OCI-LY1 (cell line): ENCODE measurements around the gene TKTL1.

Experiments
- H2AFZ ChIP-seq: fragments of 200-600 bp; sonication (generic), shearing (Covaris generic); 2 replicates; pipeline ENCODE4 v1.6.0; 2014; ENCODE audit warnings: antibody characterized with exemption, mild to moderate bottlenecking, low read length
- H3F3A ChIP-seq: fragments of 200-600 bp; sonication (generic), shearing (Covaris generic); 2 replicates; pipeline ENCODE4 v1.6.0; 2014; ENCODE audit warnings: mild to moderate bottlenecking, antibody characterized with exemption, low read length, moderate library complexity; ENCODE audit not compliant: insufficient read depth
- H3K27ac ChIP-seq: fragments of 200-600 bp; sonication (generic); 2 replicates; pipeline ENCODE4 v1.5.1; 2014; ENCODE audit warnings: low read length, mixed run types, mild to moderate bottlenecking, low read depth; ENCODE audit not compliant: poor library complexity, severe bottlenecking
- H3K27me3 ChIP-seq: fragments of 200-600 bp; sonication (generic); 2 replicates; pipeline ENCODE4 v1.6.0; 2014; ENCODE audit warnings: antibody characterized with exemption, mild to moderate bottlenecking, low read length, moderate library complexity; ENCODE audit not compliant: insufficient read depth
- H3K36me3 ChIP-seq: fragments of 200-600 bp; sonication (generic); 2 replicates; pipeline ENCODE4 v1.6.1; 2014; ENCODE audit warnings: mild to moderate bottlenecking, antibody characterized with exemption, low read length, moderate library complexity, mixed read lengths; ENCODE audit not compliant: insufficient read depth
- H3K4me1 ChIP-seq: fragments of 200-600 bp; sonication (generic); 2 replicates; pipeline ENCODE4 v1.5.1; 2014; ENCODE audit warnings: mild to moderate bottlenecking, low read length, moderate library complexity; ENCODE audit not compliant: insufficient read depth, severe bottlenecking
- H3K4me2 ChIP-seq: fragments of 200-600 bp; sonication (generic), shearing (Covaris generic); 2 replicates; pipeline ENCODE4 v1.6.1; 2014; ENCODE audit warnings: low read length
- H3K4me3 ChIP-seq: fragments of 200-600 bp; sonication (generic); 2 replicates; pipeline ENCODE4 v1.5.1; 2014; ENCODE audit warnings: low read length, low read depth, mild to moderate bottlenecking, mixed read lengths; ENCODE audit not compliant: poor library complexity, severe bottlenecking
- H3K79me2 ChIP-seq: fragments of 200-600 bp; shearing (Covaris generic); 2 replicates; pipeline ENCODE4 v1.6.1; 2016; ENCODE audit warnings: mixed run types, low read length, mixed read lengths; ENCODE audit not compliant: insufficient read depth
- H3K9ac ChIP-seq: fragments of 200-600 bp; sonication (generic), shearing (Covaris generic); 2 replicates; pipeline ENCODE4 v1.6.1; 2014; ENCODE audit warnings: mild to moderate bottlenecking, low read length, mixed read lengths
- H3K9me2 ChIP-seq: fragments of 200-600 bp; sonication (generic), shearing (Covaris generic); 2 replicates; pipeline ENCODE4 v1.6.1; 2014; ENCODE audit warnings: low read depth, mild to moderate bottlenecking, low read length, mixed read lengths
- H3K9me3 ChIP-seq: fragments of 200-600 bp; shearing (Covaris generic); 2 replicates; pipeline ENCODE4 v1.6.1; 2014; ENCODE audit warnings: low read length, mixed read lengths
- H4K20me1 ChIP-seq: fragments of 200-600 bp; sonication (generic), shearing (Covaris generic); 2 replicates; pipeline ENCODE4 v1.6.0; 2016; ENCODE audit warnings: mild to moderate bottlenecking, low read length; ENCODE audit not compliant: insufficient read depth
- EZH2 ChIP-seq: fragments of 200-600 bp; sonication (generic), shearing (Covaris generic); IDR thresholded peaks from 2 replicates; pipeline ENCODE4 v1.8.0; 2017; ENCODE audit warnings: borderline replicate concordance, mixed run types, mild to moderate bottlenecking, antibody characterized with exemption, low read length, moderate library complexity, mixed read lengths
- TF ChIP-seq, protein P1 (sequence below): fragments of 200-600 bp; sonication (generic), shearing (Covaris generic); IDR thresholded peaks from 2 replicates; pipeline ENCODE4 v1.5.1; 2017; ENCODE audit warnings: mild to moderate bottlenecking, antibody characterized with exemption, low read length, moderate library complexity, mixed read lengths

Gene TKTL1

DNA sequence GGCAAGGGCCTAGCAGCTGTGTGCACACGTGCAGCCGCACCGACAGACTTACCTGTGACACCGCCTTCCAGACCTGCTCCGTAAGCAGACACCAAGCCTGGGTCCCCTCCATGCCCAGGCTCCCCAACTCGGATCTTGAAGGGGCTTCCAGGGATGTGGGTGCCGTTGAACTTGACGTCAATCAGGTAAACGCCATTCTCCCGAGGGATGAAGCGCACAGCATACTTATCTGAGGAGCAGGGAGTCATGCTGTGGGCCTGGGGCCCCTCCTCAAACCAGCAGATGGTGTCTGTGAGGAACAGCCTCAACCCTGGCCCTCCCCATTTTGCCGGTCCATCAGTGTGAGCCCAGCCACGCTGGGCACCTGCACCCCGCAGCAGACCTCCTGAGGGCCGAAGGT, 54.4 kb downstream of the TKTL1 start:
- Histone ChIP-seq H3K36me3 (peaks cover 53% of the 10 kb centered on the region), H3K27ac (no peak overlapping the region), H3F3A (no peaks in the 10 kb centered on the region), H3K4me3 (no peak overlapping the region), H3K4me1 (peaks cover 7% of the 10 kb centered on the region), H3K9me2 (no peaks in the 10 kb centered on the region), H3K9me3 (no peaks in the 10 kb centered on the region), H3K9ac (no peak overlapping the region), H4K20me1 (no peaks in the 10 kb centered on the region), H3K4me2 (no peak overlapping the region), H3K27me3 (no peaks in the 10 kb centered on the region), H2AFZ (no peak overlapping the region), H3K79me2 (no peaks in the 10 kb centered on the region)
- TF ChIP-seq EZH2 = no peak
- TF ChIP-seq, protein P1, sequence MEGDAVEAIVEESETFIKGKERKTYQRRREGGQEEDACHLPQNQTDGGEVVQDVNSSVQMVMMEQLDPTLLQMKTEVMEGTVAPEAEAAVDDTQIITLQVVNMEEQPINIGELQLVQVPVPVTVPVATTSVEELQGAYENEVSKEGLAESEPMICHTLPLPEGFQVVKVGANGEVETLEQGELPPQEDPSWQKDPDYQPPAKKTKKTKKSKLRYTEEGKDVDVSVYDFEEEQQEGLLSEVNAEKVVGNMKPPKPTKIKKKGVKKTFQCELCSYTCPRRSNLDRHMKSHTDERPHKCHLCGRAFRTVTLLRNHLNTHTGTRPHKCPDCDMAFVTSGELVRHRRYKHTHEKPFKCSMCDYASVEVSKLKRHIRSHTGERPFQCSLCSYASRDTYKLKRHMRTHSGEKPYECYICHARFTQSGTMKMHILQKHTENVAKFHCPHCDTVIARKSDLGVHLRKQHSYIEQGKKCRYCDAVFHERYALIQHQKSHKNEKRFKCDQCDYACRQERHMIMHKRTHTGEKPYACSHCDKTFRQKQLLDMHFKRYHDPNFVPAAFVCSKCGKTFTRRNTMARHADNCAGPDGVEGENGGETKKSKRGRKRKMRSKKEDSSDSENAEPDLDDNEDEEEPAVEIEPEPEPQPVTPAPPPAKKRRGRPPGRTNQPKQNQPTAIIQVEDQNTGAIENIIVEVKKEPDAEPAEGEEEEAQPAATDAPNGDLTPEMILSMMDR = no peak

DNA sequence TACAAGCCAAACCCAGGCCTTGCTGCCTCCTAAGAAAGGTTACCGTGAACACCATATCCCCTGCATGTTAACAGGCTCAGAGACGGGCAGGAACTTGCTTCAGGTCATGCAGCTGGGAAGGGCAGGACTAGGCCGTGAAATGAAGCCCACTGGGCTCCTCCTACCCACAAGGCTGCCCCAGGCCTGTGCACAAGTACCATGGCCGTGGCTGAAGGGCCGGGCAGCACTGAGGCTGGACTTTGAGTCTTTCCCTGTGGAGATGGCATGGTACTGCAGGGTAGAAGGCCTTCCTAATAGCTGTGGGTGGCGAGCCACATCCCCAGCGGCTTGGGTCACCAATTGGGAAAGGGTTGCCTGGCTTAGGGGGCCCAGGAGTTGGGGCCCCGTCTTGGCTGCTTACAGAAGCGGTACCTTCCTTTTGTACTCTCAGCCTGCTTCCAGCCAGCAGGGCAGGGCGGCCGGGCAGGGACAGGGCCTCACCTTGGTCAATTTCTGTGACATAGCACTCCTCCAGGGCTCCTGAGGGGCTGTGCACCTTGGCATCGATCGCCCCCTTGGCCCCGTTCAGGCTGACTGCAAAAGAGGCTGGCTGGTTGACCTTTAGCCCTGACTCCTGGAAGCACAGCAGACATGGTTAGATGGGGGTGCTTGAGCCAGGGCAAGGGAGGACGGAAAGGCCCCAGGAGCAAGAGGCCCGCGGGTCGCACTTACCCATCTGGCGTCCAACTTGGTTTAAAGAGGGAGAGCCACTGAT, 55.0 kb downstream of the TKTL1 start:
- no peaks in the 10 kb centered on the region for H3K9me2 ChIP-seq
- no peak overlapping the region for H3K27ac ChIP-seq
- no peak overlapping the region for H3K4me3 ChIP-seq
- no peaks in the 10 kb centered on the region for H4K20me1 ChIP-seq
- H3K36me3 ChIP-seq = peaks cover 53% of the 10 kb centered on the region
- no peak overlapping the region for H2AFZ ChIP-seq
- H3K27me3 ChIP-seq = no peaks in the 10 kb centered on the region
- H3K9me3 ChIP-seq = no peaks in the 10 kb centered on the region
- H3K79me2 ChIP-seq = no peaks in the 10 kb centered on the region
- H3K9ac ChIP-seq = no peak overlapping the region
- TF ChIP-seq, protein P1 = no peak
- TF ChIP-seq EZH2 = no peak
- no peaks in the 10 kb centered on the region for H3F3A ChIP-seq
- peaks cover 7% of the 10 kb centered on the region for H3K4me1 ChIP-seq
- H3K4me2 ChIP-seq = no peak overlapping the region

DNA sequence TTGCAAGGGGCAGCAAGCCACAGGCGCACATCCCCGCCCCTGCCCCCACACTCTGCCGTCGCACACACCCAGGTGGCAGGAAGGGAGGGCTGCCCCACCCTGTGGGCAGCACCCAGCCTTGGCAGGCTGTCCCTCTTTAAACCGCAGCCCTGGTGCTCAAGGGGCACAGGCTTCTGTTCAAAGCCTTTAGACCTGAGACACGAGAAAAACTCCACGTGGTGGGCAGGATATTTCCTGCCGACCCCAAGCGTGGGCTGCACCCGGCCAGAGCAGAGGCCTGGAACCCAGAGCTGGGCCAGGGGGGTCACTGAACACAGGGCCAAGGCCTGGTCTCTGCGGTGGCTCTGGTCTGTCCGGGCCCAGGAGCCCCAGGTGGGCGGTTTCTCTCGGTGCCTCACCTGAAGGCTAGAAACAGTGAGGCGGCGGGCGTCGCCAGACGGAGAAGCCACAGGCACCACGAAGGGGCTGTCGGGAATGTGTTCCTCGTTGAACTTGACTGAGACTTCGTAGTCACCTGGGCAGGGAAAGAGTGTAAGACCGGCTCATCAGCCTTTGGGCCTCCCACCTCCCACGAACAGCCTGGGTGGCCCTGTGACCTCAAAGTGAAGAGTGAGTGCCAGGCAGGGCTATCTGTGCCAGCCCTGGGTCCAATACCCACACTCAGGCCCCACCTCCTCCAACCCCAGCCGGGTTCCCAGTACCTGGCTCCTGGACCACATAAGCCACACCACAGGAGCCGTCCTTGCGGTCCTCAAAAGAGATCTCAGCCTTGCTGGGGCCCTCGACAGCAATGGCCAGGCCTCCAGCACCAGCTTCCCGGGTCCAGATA, 55.8 kb downstream of the TKTL1 start:
- no peaks in the 10 kb centered on the region for H4K20me1 ChIP-seq
- H3K9me3 ChIP-seq = no peaks in the 10 kb centered on the region
- no peaks in the 10 kb centered on the region for H3F3A ChIP-seq
- TF ChIP-seq EZH2 = no peak
- TF ChIP-seq, protein P1 = no peak
- no peaks in the 10 kb centered on the region for H3K9me2 ChIP-seq
- no peak overlapping the region for H3K9ac ChIP-seq
- peaks cover 53% of the 10 kb centered on the region for H3K36me3 ChIP-seq
- no peak overlapping the region for H3K4me3 ChIP-seq
- no peak overlapping the region for H3K4me2 ChIP-seq
- H3K79me2 ChIP-seq = no peaks in the 10 kb centered on the region
- peaks cover 7% of the 10 kb centered on the region for H3K4me1 ChIP-seq
- H3K27ac ChIP-seq = no peak overlapping the region
- no peaks in the 10 kb centered on the region for H3K27me3 ChIP-seq
- H2AFZ ChIP-seq = no peak overlapping the region
